H4 (cell line): ENCODE results near the gene AGFG2. TPM values are rescaled to one million over a fixed set of nuclear protein-coding genes. Genes with fewer than 3 reads are reported as not detected.

Experiments
- DNase-seq: peaks from one replicate; pipeline ENCODE4 v3.0.0-alpha.2; 2015; ENCODE audit warnings: low spot score
- total RNA-seq: library from RNA; depleted of rRNA; stranded (reverse); fragments of >200 nt; shearing (Covaris generic); gene quantifications from 2 replicates; pipeline ENCODE4 v1.2.3, GENCODE V29; 2014

The AGFG2 gene
- total RNA-seq, 1 experiment from 2014 or later: 4.9 TPM

DNA sequence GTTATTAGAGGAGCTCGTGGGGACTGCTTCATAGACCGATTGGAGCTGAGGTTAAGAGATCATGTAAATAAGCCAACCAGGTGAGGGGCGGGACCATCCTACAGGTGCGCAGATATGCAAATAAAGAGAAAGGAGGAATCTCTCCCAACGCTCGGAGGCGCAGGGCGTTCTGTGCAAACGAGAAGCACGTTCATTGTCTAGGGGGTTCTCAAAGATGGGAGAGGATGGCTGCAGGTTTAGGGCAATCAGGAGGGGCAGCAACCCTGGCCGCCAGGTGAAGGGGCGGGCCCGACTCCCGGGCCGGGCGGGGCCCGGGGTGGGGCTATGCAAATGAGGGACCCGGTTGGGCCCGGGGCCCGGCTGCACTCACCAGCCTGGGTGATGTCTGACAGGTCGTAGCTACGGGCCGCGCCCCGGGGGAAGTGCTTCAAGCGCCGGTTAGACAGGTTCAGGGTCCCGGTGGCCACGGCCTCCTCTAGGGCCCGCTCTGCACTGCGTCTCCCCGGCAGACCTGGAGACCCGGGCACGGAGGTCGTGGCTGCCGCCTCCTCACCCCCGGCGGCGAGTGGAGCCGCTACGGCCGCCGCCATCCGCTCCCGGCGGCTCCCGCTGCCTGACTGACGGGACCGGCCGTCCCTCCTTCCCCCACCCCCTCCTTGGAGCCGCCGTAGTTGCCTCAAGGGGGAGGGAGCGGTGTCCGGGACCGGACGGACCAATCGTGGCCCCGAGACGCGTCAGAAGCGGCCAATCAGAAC lies 46.7 kb downstream of the AGFG2 start, which contains the start of gene LRCH4:
LRCH4 (minus strand) TSS at position 619 of the 755 bp plus-strand sequence; CDS start at position 590, 29 bp downstream.
- DNase-seq: no peak

GRCh38 chr7:100586266-100587025 lies 47.4 kb downstream of the AGFG2 start, which contains the start of gene FBXO24:
Gene FBXO24, plus strand, starts transcription at chr7:100586328. Its CDS starts 298 bp downstream, at chr7:100586626.
- DNase-seq: peak; percentile 100

- DNase-seq: no peak
Observed at GRCh38 chr7:100588438-100588837, 49.4 kb downstream of the AGFG2 start.

- no peak for DNase-seq
Observed at GRCh38 chr7:100589341-100589947, 50.4 kb downstream of the AGFG2 start.

- DNase-seq: no peak
Observed at GRCh38 chr7:100590077-100590737, 51.2 kb downstream of the AGFG2 start.

GRCh38 chr7:100591596-100591995 lies 52.6 kb downstream of the AGFG2 start:
- no peak for DNase-seq

DNA sequence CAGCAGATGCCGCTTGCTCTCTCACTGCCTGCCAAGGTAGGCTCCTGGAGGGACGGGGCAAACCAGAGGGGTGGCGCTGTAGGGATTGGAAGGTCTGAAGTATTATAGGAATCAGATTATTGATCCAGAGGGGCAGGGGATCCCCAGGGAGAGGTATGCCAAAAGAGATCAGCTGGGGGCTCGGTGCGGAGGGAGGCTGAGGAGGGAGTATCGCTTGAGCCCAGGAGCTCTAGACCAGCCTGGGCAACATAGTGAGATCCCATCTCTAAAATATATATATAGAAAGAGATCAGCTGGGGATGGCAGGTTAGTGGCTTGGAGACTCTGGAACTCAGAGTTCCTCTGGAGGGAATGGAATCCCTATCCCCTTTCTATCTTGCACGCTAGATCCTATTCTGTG lies 56.2 kb downstream of the AGFG2 start:
- no peak for DNase-seq

DNA sequence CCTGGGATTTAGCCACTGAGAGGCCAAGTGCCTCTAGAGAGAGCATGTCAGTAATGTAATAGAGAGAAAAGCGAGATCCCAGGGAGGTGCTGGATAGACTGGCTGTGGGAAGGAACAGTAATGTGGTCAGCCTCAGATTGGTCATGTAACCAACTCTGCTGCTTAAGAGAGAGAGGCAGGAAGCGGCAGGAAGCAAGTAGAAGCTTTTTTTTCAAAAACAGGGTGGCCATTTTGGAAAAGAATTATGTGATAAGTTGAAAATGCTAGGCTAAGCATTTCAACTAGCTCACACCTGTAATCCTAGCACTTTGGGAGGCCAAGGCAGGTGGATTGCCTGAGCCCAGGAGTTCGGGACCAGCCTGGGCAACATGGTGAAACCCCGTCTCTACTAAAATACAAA lies 59.4 kb downstream of the AGFG2 start:
- no peak for DNase-seq

GRCh38 chr7:100599911-100600729 lies 61.1 kb downstream of the AGFG2 start:
- DNase-seq: no peak

DNA sequence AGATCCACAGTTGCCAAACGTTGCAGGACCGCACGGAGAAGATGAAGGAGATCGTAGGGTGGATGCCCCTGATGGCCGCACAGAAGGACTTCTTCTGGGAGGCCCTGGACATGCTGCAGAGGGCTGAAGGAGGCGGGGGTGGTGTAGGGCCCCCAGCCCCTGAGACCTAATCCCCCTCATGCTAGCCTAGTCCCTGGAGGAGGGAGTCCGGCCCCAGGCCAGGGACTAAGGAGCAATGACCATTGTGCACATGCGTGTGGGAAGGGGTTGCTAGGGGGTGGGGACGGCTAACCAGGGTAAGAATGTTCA lies 61.7 kb downstream of the AGFG2 start:
- no peak for DNase-seq

GRCh38 chr7:100602889-100603725 lies 64.1 kb downstream of the AGFG2 start:
- DNase-seq: peak; percentile 95

DNA sequence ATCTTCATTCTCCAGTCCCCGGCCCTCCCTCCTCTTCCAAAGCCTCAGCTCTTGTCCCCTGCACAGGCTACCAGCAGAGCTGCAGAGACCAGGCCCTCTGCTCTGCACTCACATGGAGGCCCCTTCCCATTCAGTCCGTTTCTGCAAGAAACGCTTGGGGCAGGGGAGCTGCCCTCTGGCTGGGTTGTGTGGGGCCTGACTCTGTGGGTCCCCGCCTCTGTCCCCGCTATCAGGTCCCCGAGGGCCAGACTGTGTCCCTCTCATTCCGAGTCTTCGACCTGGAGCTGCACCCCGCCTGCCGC lies 64.7 kb downstream of the AGFG2 start:
- no peak for DNase-seq

GRCh38 chr7:100604028-100604975 lies 65.3 kb downstream of the AGFG2 start:
- no peak for DNase-seq

DNA sequence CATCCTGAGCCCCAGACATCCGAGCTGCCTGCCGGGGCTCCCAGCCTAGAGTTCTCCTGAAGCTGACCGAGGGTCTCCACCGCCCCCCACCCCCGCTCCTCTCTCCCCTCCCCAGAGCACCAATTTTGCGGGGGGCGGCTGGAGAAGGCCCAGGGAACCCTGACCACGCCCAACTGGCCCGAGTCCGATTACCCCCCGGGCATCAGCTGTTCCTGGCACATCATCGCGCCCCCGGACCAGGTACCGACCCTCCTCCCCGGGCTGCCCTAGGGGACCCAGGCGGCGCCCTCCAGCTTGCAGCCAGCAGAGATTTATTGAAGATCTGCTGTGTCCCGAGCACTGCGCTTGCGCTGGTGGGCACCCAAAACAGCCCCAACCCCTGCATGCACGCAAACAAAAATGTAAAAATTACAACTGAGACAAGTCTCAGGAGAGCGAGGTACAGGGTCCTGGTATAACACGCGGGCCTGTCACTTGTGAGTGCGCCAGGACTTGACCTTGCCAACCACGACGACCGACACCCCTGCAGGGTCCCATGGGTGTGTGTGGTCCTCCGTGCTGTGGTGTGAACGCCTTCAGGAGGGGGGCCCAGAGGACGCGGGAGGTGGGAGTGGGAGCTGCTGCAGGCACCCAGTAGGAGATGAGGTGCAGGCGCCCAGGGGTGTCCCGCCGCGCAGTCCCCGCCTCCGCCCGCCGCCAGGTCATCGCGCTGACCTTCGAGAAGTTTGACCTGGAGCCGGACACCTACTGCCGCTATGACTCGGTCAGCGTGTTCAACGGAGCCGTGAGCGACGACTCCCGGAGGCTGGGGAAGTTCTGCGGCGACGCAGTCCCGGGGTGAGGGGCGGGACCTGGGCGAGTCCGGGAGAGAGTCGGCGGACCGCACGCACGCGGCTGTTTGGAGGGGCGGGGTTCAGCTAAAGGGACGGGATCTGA lies 66.2 kb downstream of the AGFG2 start:
- DNase-seq: no peak

DNA sequence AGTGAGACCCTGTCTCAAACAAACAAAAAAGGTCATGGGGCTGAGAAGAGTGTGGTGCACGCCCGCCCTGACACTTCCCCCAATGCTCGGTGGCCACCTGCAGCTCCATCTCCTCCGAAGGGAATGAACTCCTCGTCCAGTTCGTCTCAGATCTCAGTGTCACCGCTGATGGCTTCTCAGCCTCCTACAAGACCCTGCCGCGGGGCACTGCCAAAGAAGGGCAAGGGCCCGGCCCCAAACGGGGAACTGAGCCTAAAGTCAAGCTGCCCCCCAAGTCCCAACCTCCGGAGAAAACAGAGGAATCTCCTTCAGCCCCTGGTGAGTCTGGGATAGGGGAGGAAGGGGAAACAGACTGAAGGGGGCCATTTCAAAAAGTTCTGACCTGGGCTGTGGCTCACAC lies 67.3 kb downstream of the AGFG2 start:
- no peak for DNase-seq

- DNase-seq: no peak
Observed at GRCh38 chr7:100607111-100607510, 68.1 kb downstream of the AGFG2 start.

- no peak for DNase-seq
Observed at GRCh38 chr7:100609958-100610357, 71.0 kb downstream of the AGFG2 start.
